ENCODE data around the gene FCER1G.
A peak's percentile ranks its signal among the peaks of the same experiment; 100 is the strongest.
"Not testable (repeated sequence)": the region's sequence is repeated elsewhere in the genome, so short reads cannot be mapped to it uniquely, and the experiment has no call there.

FCER1G gene

DNA sequence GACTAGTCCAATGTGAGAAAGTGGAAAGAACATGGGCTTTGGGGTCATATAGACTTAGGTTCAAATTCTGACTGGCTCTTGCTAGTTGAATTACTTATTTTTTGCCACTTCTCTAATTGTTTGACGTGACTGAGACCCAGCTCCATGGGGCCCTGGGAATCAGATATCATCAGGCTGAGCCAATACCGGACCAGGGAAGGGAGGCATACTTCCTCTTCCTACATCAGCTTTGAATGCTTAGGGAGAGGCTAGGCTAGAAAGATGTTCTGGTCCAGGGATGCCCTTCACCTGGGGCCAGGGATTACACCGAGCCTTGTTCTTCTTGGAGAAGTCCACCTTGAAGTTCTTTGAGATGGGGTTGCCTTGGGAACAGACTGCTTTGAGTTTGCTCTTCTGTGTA lies 26.6 kb downstream of the FCER1G start:
- DNase-seq (ENCODE audit: low read depth) = peak; percentile 26
- no peak for TF ChIP-seq MYC (IDR thresholded peaks at IDR 0.05; ENCODE audit: low read depth, low read length)
- TF ChIP-seq, protein P1, sequence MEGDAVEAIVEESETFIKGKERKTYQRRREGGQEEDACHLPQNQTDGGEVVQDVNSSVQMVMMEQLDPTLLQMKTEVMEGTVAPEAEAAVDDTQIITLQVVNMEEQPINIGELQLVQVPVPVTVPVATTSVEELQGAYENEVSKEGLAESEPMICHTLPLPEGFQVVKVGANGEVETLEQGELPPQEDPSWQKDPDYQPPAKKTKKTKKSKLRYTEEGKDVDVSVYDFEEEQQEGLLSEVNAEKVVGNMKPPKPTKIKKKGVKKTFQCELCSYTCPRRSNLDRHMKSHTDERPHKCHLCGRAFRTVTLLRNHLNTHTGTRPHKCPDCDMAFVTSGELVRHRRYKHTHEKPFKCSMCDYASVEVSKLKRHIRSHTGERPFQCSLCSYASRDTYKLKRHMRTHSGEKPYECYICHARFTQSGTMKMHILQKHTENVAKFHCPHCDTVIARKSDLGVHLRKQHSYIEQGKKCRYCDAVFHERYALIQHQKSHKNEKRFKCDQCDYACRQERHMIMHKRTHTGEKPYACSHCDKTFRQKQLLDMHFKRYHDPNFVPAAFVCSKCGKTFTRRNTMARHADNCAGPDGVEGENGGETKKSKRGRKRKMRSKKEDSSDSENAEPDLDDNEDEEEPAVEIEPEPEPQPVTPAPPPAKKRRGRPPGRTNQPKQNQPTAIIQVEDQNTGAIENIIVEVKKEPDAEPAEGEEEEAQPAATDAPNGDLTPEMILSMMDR (IDR thresholded peaks at IDR 0.05; ENCODE audit: low read depth, low read length) = no peak
- TF ChIP-seq, protein P2, sequence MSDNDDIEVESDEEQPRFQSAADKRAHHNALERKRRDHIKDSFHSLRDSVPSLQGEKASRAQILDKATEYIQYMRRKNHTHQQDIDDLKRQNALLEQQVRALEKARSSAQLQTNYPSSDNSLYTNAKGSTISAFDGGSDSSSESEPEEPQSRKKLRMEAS (IDR thresholded peaks at IDR 0.05; ENCODE audit: low read depth, low read length) = no peak
- TF ChIP-seq POLR2A (IDR thresholded peaks at IDR 0.05; ENCODE audit: extremely low read depth, insufficient read length) = no peak
- no peak overlapping the region for H3K4me3 ChIP-seq (ENCODE audit: low read depth, low read length)

DNA sequence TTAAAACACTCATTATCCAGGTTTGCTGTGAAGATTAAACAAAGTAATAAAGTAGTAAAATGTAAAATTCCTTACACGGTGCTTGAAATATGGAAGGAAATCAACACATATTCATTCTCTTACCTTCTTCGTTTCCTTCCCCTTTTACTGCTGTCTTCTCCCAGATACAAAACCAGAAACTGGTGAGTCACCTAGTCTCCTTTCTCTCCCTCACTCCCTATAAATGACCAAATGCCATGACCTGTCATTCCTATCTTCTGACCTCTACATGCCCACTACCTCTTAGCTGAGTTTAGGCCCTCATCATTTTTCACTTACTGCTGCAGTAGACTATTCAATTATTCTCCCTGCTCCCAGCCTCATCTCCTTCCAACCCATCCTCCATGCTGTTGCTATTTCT lies 27.2 kb downstream of the FCER1G start:
- no peak overlapping the region for H3K4me3 ChIP-seq (ENCODE audit: low read depth, low read length)
- DNase-seq (ENCODE audit: low read depth) = peak; percentile 40
- TF ChIP-seq, protein P1 (IDR thresholded peaks at IDR 0.05; ENCODE audit: low read depth, low read length) = no peak
- TF ChIP-seq, protein P2 (IDR thresholded peaks at IDR 0.05; ENCODE audit: low read depth, low read length) = no peak
- TF ChIP-seq MYC (IDR thresholded peaks at IDR 0.05; ENCODE audit: low read depth, low read length) = no peak
- no peak for TF ChIP-seq POLR2A (IDR thresholded peaks at IDR 0.05; ENCODE audit: extremely low read depth, insufficient read length)

DNA sequence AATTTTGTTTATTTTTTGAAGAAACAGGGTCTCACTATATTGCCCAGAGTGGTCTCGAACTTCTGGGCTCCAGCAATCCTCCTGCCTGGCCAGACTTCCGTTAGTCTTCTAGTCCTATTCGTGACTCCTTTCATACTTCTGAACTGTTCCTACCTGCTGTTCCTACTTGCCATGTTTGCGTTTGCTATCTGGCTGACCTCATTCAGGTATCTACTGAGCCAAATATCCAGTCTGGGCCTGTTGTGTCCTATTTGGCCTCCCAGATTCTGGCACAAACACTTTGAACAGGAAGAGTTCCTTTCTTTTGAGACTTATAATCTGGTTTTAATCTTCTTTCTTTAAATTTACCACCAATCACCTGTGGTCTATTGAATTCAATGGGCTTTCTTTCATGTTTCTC lies 29.8 kb downstream of the FCER1G start:
- no peak overlapping the region for H3K4me3 ChIP-seq (ENCODE audit: low read depth, low read length)
- no peak for TF ChIP-seq MYC (IDR thresholded peaks at IDR 0.05; ENCODE audit: low read depth, low read length)
- TF ChIP-seq, protein P2 (IDR thresholded peaks at IDR 0.05; ENCODE audit: low read depth, low read length) = no peak
- TF ChIP-seq, protein P1 (IDR thresholded peaks at IDR 0.05; ENCODE audit: low read depth, low read length) = no peak
- no peak for TF ChIP-seq POLR2A (IDR thresholded peaks at IDR 0.05; ENCODE audit: extremely low read depth, insufficient read length)
- no peak for DNase-seq (ENCODE audit: low read depth)

DNA sequence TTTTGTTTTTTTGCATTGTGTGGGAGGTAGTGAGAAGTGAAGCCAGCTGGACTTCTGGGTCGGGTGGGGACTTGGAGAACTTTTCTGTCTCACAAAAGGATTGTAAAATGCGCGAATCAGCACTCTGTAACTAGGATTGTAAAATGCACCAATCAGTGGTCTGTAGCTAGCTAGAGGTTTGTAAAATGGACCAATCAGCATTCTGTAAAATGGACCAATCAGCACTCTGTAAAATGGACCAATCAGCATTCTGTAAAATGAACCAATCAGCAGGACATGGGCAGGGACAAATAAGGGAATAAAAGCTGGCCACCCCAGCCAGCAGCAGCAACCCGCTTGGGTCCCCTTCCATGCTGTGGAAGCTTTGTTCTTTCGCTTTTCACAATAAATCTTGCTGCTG lies 35.0 kb downstream of the FCER1G start:
- H3K4me3 ChIP-seq (ENCODE audit: low read depth, low read length); DNase-seq (ENCODE audit: low read depth): not testable (repeated sequence)

DNA sequence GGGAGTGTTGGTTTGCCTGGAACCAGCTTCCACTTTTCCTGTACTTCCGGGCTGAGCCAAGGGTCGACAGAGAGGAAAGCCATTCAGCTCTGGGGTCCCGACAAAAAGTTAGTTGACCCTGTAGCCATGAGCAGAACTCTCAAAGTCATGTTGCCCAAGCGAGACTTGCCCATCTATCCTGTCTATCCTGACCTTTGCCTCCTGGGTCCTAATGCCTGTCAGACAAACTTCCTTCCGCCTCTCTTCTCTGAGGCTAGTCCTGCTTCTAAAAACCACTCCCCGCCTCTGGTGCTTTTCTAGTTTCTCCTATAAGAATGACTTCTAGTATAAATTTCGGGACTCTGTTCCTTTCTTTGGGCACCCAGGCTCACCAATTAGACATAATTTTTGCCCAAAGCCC lies 35.7 kb downstream of the FCER1G start:
- DNase-seq (ENCODE audit: low read depth) = no peak
- TF ChIP-seq, protein P1 (IDR thresholded peaks at IDR 0.05; ENCODE audit: low read depth, low read length) = no peak
- TF ChIP-seq, protein P2 (IDR thresholded peaks at IDR 0.05; ENCODE audit: low read depth, low read length) = no peak
- no peak for TF ChIP-seq POLR2A (IDR thresholded peaks at IDR 0.05; ENCODE audit: extremely low read depth, insufficient read length)
- no peak for TF ChIP-seq MYC (IDR thresholded peaks at IDR 0.05; ENCODE audit: low read depth, low read length)
- no peak overlapping the region for H3K4me3 ChIP-seq (ENCODE audit: low read depth, low read length)

DNA sequence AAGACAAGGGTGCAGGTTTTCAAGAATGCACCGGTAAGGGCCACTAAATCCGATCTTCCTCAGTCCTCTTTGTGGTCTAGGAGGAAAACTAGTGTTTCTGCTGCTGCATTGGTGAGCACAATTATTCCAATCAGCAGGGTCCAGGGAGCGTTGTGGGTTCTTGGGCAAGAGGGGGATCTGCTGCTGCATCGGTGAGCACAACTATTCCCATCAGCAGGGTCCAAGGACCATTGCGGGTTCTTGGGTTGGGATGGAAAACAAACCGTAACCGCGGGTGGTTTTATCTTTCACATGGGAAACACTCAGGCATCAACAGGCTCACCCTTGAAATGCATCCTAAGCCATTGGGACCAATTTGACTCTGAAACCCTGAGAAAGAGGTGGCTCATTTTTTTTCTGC lies 36.5 kb downstream of the FCER1G start:
- TF ChIP-seq POLR2A (IDR thresholded peaks at IDR 0.05; ENCODE audit: extremely low read depth, insufficient read length) = no peak
- no peak for TF ChIP-seq MYC (IDR thresholded peaks at IDR 0.05; ENCODE audit: low read depth, low read length)
- TF ChIP-seq, protein P2 (IDR thresholded peaks at IDR 0.05; ENCODE audit: low read depth, low read length) = no peak
- TF ChIP-seq, protein P1 (IDR thresholded peaks at IDR 0.05; ENCODE audit: low read depth, low read length) = no peak
- DNase-seq (ENCODE audit: low read depth) = no peak
- no peak overlapping the region for H3K4me3 ChIP-seq (ENCODE audit: low read depth, low read length)

DNA sequence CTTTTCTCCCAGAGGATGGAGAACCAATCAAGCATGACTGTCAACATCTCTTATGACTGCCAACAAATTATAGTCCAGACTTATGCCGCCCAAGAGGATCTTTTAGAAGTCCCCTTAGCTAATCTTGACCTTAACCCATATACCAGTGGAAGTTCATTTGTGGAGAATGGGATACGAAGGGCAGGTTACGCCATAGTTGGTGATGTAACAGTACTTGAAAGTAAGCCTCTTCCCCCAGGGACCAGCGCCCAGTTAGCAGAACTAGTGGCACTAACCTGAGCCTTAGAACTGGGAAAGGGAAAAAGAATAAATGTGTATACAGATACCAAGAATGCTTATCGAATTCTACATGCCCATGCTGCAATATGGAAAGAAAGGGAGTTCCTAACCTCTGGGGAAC lies 40.2 kb downstream of the FCER1G start:
- DNase-seq (ENCODE audit: low read depth) = peak; percentile 64

DNA sequence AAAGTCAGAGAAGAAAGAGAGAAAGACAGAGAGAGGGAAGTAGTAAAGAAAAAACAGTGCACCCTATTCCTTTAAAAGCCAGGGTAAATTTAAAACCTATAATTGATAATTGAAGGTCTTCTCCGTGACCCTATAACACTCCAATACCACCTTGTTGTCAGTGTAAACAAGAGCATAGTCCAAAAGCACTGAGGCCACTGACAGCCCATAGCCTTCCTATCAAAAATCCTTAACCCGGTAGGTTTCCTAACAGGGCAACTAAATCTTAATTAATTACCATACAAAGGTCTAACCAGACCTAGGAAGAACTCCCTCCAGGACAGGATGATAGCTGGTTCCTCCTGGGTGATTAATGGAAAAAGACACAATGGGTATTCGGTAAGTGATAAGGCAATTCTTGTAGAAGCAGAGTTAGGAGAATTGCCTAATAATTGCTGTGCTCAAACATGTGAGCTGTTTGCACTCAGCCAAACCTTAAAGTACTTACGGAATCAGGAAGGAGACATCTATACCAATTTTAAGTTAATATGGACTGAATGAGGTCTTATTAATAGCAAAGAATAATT lies 40.9 kb downstream of the FCER1G start:
- not testable (repeated sequence) for DNase-seq (ENCODE audit: low read depth); H3K4me3 ChIP-seq (ENCODE audit: low read depth, low read length)

More for the DNA sequence above, 40.2 kb downstream of the FCER1G start:
- not testable (repeated sequence) for H3K4me3 ChIP-seq (ENCODE audit: low read depth, low read length)

DNA sequence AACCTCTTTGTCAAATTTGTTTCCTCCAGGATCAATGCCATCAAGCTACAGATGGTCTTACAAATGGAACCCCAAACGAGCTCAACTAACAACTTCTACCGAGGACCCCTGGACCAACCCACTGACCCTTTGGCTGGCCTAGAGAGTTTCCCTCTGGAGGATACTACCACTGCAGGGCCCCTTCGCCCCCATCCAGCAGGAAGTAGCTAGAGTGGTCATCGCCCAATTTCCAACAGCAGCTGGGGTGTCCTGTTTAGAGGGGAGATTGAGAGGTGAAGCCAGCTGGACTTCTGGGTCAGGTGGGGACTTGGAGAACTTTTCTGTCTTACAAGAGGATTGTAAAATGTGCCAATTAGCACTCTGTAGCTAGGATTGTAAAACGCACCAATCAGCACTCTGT lies 42.0 kb downstream of the FCER1G start:
- not testable (repeated sequence) for DNase-seq (ENCODE audit: low read depth); H3K4me3 ChIP-seq (ENCODE audit: low read depth, low read length)
